ENCODE measurements around the gene ANKRD28.
"Not testable (repeated sequence)": the region's sequence is repeated elsewhere in the genome, so short reads cannot be mapped to it uniquely, and the experiment has no call there.

The ANKRD28 gene

GRCh38 chr3:15628967-15629366 lies 168.8 kb downstream of the ANKRD28 start:
- TF ChIP-seq, protein P1, sequence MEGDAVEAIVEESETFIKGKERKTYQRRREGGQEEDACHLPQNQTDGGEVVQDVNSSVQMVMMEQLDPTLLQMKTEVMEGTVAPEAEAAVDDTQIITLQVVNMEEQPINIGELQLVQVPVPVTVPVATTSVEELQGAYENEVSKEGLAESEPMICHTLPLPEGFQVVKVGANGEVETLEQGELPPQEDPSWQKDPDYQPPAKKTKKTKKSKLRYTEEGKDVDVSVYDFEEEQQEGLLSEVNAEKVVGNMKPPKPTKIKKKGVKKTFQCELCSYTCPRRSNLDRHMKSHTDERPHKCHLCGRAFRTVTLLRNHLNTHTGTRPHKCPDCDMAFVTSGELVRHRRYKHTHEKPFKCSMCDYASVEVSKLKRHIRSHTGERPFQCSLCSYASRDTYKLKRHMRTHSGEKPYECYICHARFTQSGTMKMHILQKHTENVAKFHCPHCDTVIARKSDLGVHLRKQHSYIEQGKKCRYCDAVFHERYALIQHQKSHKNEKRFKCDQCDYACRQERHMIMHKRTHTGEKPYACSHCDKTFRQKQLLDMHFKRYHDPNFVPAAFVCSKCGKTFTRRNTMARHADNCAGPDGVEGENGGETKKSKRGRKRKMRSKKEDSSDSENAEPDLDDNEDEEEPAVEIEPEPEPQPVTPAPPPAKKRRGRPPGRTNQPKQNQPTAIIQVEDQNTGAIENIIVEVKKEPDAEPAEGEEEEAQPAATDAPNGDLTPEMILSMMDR (conservative IDR thresholded peaks at IDR 0.05): no peak
- H3K27ac ChIP-seq: no peak overlapping the region

- TF ChIP-seq, protein P1 (conservative IDR thresholded peaks at IDR 0.05): no peak
- no peak overlapping the region for H3K27ac ChIP-seq
These were observed 174.0 kb downstream of the ANKRD28 start for GRCh38 chr3:15623535-15624440.

DNA sequence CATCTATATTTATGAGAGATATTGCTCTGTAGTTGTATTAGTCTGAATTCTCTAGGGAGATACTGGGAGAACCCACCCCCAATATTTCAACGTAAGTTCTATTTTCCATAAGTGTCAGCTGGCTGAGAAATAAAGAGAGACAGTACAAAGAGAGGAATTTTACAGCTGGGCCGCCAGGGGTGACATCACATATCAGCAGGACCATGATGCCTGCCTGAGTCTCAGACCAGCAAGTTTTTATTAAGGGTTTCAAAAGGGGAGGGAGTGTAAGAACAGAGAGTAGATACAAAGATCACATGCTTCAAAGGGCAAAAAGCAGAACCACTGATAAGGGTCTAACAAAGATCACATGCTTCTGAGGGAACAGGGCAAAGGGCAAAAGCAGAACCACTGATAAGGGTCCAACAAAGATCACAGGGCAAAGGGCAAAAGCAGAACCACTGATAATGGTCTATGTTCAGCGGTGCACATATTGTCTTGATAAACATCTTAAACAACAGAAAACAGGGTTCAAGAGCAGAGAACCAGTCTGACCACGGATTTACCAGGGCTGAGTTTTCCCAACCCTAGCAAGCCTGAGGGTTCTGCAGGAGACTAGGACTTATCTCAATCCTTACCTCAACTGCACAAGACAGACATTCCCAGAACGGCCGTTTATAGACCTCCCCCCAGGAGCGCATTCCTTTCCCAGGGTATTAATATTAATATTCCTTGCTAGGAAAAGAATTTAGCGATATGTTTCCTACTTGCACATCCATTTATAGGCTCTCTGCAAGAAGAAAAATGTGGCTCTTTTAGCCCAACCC lies 177.9 kb downstream of the ANKRD28 start:
- not testable (repeated sequence) for H3K27ac ChIP-seq

Data from VCaP (cell line).